Fibroblast of skin of right biceps (primary cell): Measurements from ENCODE around the gene FBXO46.

ENCODE experiments used
- DNase-seq: peaks from one replicate; pipeline ENCODE4 v3.0.0-alpha.2; 2013

Gene FBXO46

GRCh38 chr19:45682117-45682516, 48.6 kb downstream of the FBXO46 start:
- no peak for DNase-seq

DNA sequence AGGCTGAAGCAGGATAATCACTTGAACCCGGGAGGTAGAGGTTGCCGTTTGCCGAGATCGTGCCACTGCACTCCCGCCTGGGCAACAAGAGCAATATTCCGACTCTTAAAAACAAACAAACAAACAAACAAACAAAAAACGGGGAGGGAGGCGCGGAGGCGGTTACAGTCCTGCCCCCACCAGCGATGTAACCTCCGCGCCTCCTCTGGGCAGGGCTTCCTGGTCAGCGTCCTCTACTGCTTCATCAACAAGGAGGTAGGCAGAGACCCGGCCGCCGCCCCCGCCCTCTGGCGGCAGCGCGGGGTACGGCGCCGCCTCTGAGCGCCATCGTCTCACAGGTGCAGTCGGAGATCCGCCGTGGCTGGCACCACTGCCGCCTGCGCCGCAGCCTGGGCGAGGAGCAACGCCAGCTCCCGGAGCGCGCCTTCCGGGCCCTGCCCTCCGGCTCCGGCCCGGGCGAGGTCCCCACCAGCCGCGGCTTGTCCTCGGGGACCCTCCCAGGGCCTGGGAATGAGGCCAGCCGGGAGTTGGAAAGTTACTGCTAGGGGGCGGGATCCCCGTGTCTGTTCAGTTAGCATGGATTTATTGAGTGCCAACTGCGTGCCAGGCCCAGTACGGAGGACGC, 49.2 kb downstream of the FBXO46 start:
- peak; percentile 72 for DNase-seq

DNA sequence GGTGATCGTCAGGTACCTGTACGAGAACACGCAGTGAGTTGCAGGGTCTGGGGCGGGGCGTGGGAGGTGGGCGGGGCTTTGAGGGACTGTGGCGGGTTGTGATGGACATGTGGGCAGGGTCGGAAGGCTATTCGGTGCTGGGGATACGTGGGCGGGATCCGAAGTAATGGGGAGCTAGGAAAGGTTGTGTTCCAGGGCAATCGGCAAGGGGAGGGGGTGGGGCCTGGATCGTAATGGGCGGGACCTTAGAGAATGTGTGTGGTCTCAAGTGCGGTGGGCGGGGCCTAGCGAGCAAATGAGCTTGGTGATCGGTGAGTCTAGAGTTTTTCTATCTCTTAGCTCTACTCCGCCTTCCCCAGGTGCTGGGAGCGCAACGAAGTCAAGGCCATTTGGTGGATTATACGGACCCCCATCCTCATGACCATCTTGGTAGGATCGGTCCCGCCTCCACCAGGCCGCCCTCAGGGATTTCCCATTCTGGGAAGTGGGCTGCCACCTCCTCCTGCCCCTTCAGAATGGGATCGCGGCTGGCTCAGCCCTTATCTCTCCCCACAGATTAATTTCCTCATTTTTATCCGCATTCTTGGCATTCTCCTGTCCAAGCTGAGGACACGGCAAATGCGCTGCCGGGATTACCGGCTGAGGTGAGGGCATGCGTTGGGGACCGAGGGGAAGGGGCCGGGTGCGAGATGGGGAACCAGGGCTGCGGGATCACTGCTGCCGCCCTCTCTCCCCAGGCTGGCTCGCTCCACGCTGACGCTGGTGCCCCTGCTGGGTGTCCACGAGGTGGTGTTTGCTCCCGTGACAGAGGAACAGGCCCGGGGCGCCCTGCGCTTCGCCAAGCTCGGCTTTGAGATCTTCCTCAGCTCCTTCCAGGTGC, 53.1 kb downstream of the FBXO46 start:
- peak; percentile 75 for DNase-seq

DNA sequence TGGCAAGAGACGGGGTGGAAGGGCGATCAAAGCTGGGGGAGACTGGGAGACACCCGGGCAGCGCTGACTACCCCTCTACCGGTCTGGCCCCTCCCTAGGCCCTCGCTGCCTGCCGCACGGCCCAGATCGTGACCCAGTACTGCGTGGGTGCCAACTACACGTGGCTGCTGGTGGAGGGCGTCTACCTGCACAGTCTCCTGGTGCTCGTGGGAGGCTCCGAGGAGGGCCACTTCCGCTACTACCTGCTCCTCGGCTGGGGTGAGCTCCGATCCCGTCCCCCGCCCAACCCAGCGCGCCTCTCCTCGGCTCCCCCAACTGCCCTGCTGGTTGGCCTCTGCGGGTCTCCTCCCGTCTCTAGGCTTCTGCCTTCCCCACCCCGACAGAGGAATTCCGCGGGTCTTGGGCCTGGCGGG, 53.8 kb downstream of the FBXO46 start:
- no peak for DNase-seq

GRCh38 chr19:45674946-45675345, 55.8 kb downstream of the FBXO46 start:
- no peak for DNase-seq

GRCh38 chr19:45670670-45671453, 59.8 kb downstream of the FBXO46 start:
- DNase-seq, result peak; percentile 81

GRCh38 chr19:45668342-45668871, 62.3 kb downstream of the FBXO46 start:
- no peak for DNase-seq

GRCh38 chr19:45667620-45668341, 62.9 kb downstream of the FBXO46 start, which contains the start of gene GIPR:
Gene GIPR, plus strand, starts transcription at chr19:45668221. Its CDS starts 1,300 bp downstream, at chr19:45669521.
- peak; percentile 60 for DNase-seq

DNA sequence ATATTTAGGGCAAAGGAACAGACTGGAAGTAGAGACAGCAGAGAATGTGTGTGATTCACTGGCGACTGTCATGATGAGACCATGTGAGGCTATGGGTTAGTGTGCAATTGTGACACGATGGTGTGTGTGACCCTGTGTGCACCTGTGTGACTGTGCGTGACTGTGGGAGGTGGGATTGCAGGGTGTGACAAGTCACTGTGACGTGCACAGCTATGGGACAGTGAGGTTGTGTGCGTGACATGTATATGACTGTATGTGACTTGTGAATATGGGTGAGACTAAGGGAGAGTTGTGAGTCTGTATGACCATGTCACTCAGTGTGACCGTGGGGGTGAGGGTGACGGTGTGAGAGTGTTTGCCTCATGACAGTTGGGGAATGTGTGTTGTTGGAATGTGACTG, 66.1 kb downstream of the FBXO46 start:
- peak; percentile 18 for DNase-seq

- DNase-seq, result no peak
Measured at GRCh38 chr19:45663800-45664199, 66.9 kb downstream of the FBXO46 start.

DNA sequence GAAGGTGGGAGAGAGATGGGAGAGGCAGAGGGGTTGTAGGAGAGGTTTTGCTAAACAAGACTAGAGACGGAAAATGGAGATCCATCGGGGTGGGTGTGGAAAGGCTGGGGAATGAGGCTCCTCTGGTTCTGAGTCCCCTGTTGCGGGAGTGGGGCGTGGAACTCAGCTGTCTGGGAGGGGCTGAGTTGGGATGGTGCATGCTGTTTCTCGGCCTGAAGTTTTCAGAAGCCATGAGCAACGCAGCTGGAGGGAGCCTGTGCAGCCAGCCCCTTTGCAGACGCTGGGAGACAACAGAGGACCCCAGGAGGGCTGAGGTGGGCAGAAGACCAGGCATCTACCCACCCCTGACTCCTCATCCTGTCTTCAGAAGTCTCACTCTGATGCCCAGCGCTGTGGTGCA, 70.1 kb downstream of the FBXO46 start:
- DNase-seq, result no peak
